ENCODE data around the gene SMARCA2. TPM values are rescaled to one million over a fixed set of nuclear protein-coding genes. Genes with fewer than 3 reads are reported as not detected.

Gene SMARCA2
- polyA plus RNA-seq, 10 donors, result 89.7 to 134 (median 105) TPM

GRCh38 chr9:2242831-2243330 is 227.7 kb downstream of the SMARCA2 start:
- no peak for DNase-seq

All from muscle of back (tissue), 11 donors.